GM12878 (cell line): ENCODE measurements around the gene SPPL3.

ENCODE experiments used
- BCL3 ChIP-seq: IDR thresholded peaks from 2 replicates; pipeline ENCODE4 v1.6.1; 2011; ENCODE audit warnings: borderline replicate concordance, low read depth, mild to moderate bottlenecking, moderate library complexity, low read length; ENCODE audit not compliant: insufficient read depth, poor library complexity, severe bottlenecking
- CHD2 ChIP-seq: IDR thresholded peaks from 2 replicates; pipeline ENCODE4 v1.6.1; 2011; ENCODE audit warnings: low read depth, low read length, improper control_type of control experiment, borderline replicate concordance
- CTCF ChIP-seq, 3 experiments: IDR thresholded peaks in 2 of 3; conservative IDR thresholded peaks in 1 of 3; 2 replicates each; pipeline ENCODE4 v1.5.1; 2011; ENCODE audit warnings: low read depth in 3 of 3, low read length in 3 of 3, mild to moderate bottlenecking in 3 of 3, control low read depth in 2 of 3, moderate library complexity in 2 of 3, inconsistent platforms in 1 of 3, mixed read lengths in 1 of 3; ENCODE audit not compliant: control insufficient read depth in 2 of 3, insufficient read depth in 1 of 3; ENCODE audit errors: extremely low read depth in 1 of 3
- CUX1 ChIP-seq: IDR thresholded peaks from 2 replicates; pipeline ENCODE4 v1.6.1; 2012; ENCODE audit warnings: improper control_type of control experiment, low read depth, low read length; ENCODE audit not compliant: insufficient replicate concordance
- EP300 ChIP-seq, 2 experiments: fragments of 150-350 bp in 1 of 2; IDR thresholded peaks; 2 replicates each; pipeline ENCODE4 v1.6.1; 2011 to 2012; ENCODE audit warnings: low read depth in 2 of 2, low read length in 2 of 2, borderline replicate concordance in 1 of 2, improper control_type of control experiment in 1 of 2, inconsistent platforms in 1 of 2; ENCODE audit not compliant: control insufficient read depth in 1 of 2
- ETV6 ChIP-seq, 2 experiments: fragments of 450-650 bp in 1 of 2; IDR thresholded peaks in 1 of 2; conservative IDR thresholded peaks in 1 of 2; 2 replicates each; pipeline ENCODE4 v1.6.1; 2014; ENCODE audit warnings: antibody characterized with exemption in 1 of 2, borderline replicate concordance in 1 of 2, low read depth in 1 of 2, mild to moderate bottlenecking in 1 of 2, moderate library complexity in 1 of 2
- GABPA ChIP-seq: IDR thresholded peaks from 2 replicates; pipeline ENCODE4 v1.6.1; 2014; ENCODE audit warnings: antibody characterized with exemption, low read depth, mild to moderate bottlenecking, inconsistent platforms
- HCFC1 ChIP-seq: fragments of 150-350 bp; IDR thresholded peaks from 2 replicates; pipeline ENCODE4 v1.6.1; 2014; ENCODE audit warnings: low read length
- HDGF ChIP-seq: fragments of 450-650 bp; IDR thresholded peaks from 2 replicates; pipeline ENCODE4 v1.6.1; 2016; ENCODE audit warnings: antibody characterized with exemption
- SRF ChIP-seq, 2 experiments: IDR thresholded peaks; 2 replicates each; pipeline ENCODE4 v1.6.1; 2011; ENCODE audit warnings: low read depth in 2 of 2, low read length in 2 of 2, mild to moderate bottlenecking in 1 of 2, moderate library complexity in 1 of 2
- TAF1 ChIP-seq: IDR thresholded peaks from 2 replicates; pipeline ENCODE4 v1.6.1; 2011; ENCODE audit warnings: mild to moderate bottlenecking, low read depth, low read length, borderline replicate concordance

- TF ChIP-seq SRF (IDR thresholded peaks at IDR 0.05; ENCODE audit: low read depth in 2 of 2, low read length in 2 of 2), result no peak
- no peak for TF ChIP-seq BCL3
- no peak for TF ChIP-seq HDGF
- no peak for TF ChIP-seq GABPA
- TF ChIP-seq CHD2, result no peak
- TF ChIP-seq CTCF (IDR thresholded peaks at IDR 0.05 in 2 of 3, conservative IDR thresholded peaks at IDR 0.05 in 1 of 3; ENCODE audit: control insufficient read depth in 2 of 3, extremely low read depth in 1 of 3, insufficient read depth in 1 of 3, low read depth in 3 of 3, low read length in 3 of 3), result no peak
- no peak for TF ChIP-seq EP300 (IDR thresholded peaks at IDR 0.05; ENCODE audit: borderline replicate concordance in 1 of 2, control insufficient read depth in 1 of 2, low read depth in 2 of 2, low read length in 2 of 2)
- no peak for TF ChIP-seq CUX1
- no peak for TF ChIP-seq TAF1
- no peak for TF ChIP-seq HCFC1
- no peak for TF ChIP-seq ETV6 (conservative IDR thresholded peaks at IDR 0.05 in 1 of 2, IDR thresholded peaks at IDR 0.05 in 1 of 2; ENCODE audit: borderline replicate concordance in 1 of 2, low read depth in 1 of 2)
Measured at GRCh38 chr12:120763250-120763649, 140.9 kb downstream of the SPPL3 start.
